ENCODE measurements around the gene GAB1. TPM values are rescaled to one million over a fixed set of nuclear protein-coding genes. Genes with fewer than 3 reads are reported as not detected.
"Not testable (repeated sequence)": the region's sequence is repeated elsewhere in the genome, so short reads cannot be mapped to it uniquely, and the experiment has no call there.

GAB1 gene
- total RNA-seq, 1 donor from 2014 or later = 1.4 TPM

GRCh38 chr4:143344041-143344440, 7.4 kb downstream of the GAB1 start:
- Mint-ChIP-seq H3K36me3 (ENCODE audit: low read depth) (no peaks in the 10 kb centered on the region), H3K27ac (no peak overlapping the region), H3K27me3 (ENCODE audit: insufficient read depth) (peaks cover 25% of the 10 kb centered on the region), H3K4me1 (ENCODE audit: low read depth) (no peaks in the 10 kb centered on the region), H3K4me3 (no peak overlapping the region), H3K9me3 (no peaks in the 10 kb centered on the region)
- DNase-seq (ENCODE audit: low spot score) = no peak
- intact Hi-C loops (cut with micrococcal nuclease) = no loop called here

GRCh38 chr4:143344774-143345173, 8.1 kb downstream of the GAB1 start:
- intact Hi-C loops (cut with micrococcal nuclease) = no loop called here
- Mint-ChIP-seq H3K9me3 (no peaks in the 10 kb centered on the region), H3K4me3 (no peak overlapping the region), H3K27me3 (ENCODE audit: insufficient read depth) (peaks cover 18% of the 10 kb centered on the region), H3K27ac (no peak overlapping the region), H3K36me3 (ENCODE audit: low read depth) (no peaks in the 10 kb centered on the region), H3K4me1 (ENCODE audit: low read depth) (no peaks in the 10 kb centered on the region)
- no peak for DNase-seq (ENCODE audit: low spot score)

- intact Hi-C loops (cut with micrococcal nuclease) = no loop called here
- Mint-ChIP-seq H3K4me1 (ENCODE audit: low read depth) (no peaks in the 10 kb centered on the region), H3K27ac (no peak overlapping the region), H3K9me3 (no peaks in the 10 kb centered on the region), H3K4me3 (no peak overlapping the region), H3K36me3 (ENCODE audit: low read depth) (no peaks in the 10 kb centered on the region), H3K27me3 (ENCODE audit: insufficient read depth) (peaks cover 13% of the 10 kb centered on the region)
- no peak for DNase-seq (ENCODE audit: low spot score)
Measured at GRCh38 chr4:143345356-143345755, 8.7 kb downstream of the GAB1 start.

DNA sequence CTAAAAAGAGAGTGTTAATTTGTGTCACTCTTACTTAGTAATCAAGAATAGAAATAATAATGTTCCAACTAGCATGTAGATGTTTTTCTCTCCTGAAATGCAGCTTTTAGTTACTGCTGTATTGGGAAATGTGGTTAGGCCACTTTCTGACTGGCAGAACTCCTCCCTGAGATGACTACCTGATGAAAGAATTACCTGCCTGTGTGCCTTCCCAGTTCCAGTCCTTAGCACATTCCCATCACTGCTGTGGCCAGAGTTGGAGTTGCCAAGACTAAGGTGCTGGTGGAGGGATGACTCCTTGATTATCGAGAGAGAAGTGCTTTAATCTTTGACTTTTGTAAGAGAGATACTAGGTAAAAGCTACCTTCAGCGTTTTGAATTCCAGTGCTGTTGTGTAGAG, 9.5 kb downstream of the GAB1 start:
- no peak overlapping the region for H3K4me3 Mint-ChIP-seq
- peaks cover 13% of the 10 kb centered on the region for H3K27me3 Mint-ChIP-seq (ENCODE audit: insufficient read depth)

GRCh38 chr4:143347484-143348111, 10.9 kb downstream of the GAB1 start:
- H3K4me1 Mint-ChIP-seq (ENCODE audit: low read depth) = no peaks in the 10 kb centered on the region
- no peak overlapping the region for H3K4me3 Mint-ChIP-seq
- no peak overlapping the region for H3K27ac Mint-ChIP-seq
- H3K9me3 Mint-ChIP-seq = no peaks in the 10 kb centered on the region
- DNase-seq (ENCODE audit: low spot score) = no peak
- intact Hi-C loops (cut with micrococcal nuclease) = no loop called here
- peaks cover 9% of the 10 kb centered on the region for H3K27me3 Mint-ChIP-seq (ENCODE audit: insufficient read depth)
- H3K36me3 Mint-ChIP-seq (ENCODE audit: low read depth) = no peaks in the 10 kb centered on the region

More for the DNA sequence above, 9.5 kb downstream of the GAB1 start:
- Mint-ChIP-seq H3K4me1 (ENCODE audit: low read depth) (no peaks in the 10 kb centered on the region), H3K27ac (no peak overlapping the region), H3K9me3 (no peaks in the 10 kb centered on the region), H3K36me3 (ENCODE audit: low read depth) (no peaks in the 10 kb centered on the region)
- intact Hi-C loops (cut with micrococcal nuclease) = no loop called here
- DNase-seq (ENCODE audit: low spot score) = no peak

- intact Hi-C loops (cut with micrococcal nuclease) = no loop called here
- no peaks in the 10 kb centered on the region for H3K4me1 Mint-ChIP-seq (ENCODE audit: low read depth)
- H3K4me3 Mint-ChIP-seq = no peak overlapping the region
- H3K9me3 Mint-ChIP-seq = no peaks in the 10 kb centered on the region
- no peak overlapping the region for H3K27ac Mint-ChIP-seq
- H3K36me3 Mint-ChIP-seq (ENCODE audit: low read depth) = no peaks in the 10 kb centered on the region
- no peak for DNase-seq (ENCODE audit: low spot score)
- peaks cover 13% of the 10 kb centered on the region for H3K27me3 Mint-ChIP-seq (ENCODE audit: insufficient read depth)
Measured at GRCh38 chr4:143348233-143349077, 11.8 kb downstream of the GAB1 start.

DNA sequence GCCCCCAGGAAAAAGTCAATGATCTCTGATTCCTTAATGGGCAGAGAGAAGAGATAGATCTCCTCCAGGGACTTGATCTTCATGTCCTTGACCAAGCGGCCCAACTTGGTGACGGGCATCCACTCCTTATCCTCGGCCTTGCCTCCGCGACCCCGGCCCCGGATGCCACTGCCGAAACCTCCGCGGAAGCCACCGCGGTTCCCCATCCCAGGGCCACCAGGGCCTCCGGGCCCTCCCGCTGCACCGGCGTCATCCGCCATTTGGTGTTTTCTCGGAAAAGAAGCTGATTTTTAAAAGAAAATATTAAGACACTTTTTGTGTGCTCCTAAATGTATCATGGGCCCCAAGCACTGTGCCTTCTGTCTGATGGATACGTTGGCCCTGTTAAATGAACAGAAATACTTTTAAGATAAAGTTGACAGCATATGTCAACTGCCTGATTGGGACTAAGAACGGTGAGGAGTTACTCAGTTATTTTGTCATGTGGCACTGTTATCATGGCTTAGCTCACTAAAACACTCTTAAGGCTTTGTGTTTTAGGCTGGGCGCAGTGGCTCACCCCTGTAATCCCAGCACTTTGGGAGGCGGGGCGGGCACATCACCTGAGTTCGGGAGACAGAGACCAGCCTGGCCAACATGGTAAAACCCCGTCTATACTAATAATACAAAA, 13.3 kb downstream of the GAB1 start:
- H3K27me3 Mint-ChIP-seq (ENCODE audit: insufficient read depth) = peaks cover 18% of the 10 kb centered on the region
- not testable (repeated sequence) for H3K27ac Mint-ChIP-seq; H3K4me1 Mint-ChIP-seq (ENCODE audit: low read depth); H3K9me3 Mint-ChIP-seq; DNase-seq (ENCODE audit: low spot score); H3K4me3 Mint-ChIP-seq; H3K36me3 Mint-ChIP-seq (ENCODE audit: low read depth)
- intact Hi-C loops (cut with micrococcal nuclease) = loop anchor here (10.0 kb wide), 1 partner anchor 945 kb away; no protein-coding TSS in a partner anchor

DNA sequence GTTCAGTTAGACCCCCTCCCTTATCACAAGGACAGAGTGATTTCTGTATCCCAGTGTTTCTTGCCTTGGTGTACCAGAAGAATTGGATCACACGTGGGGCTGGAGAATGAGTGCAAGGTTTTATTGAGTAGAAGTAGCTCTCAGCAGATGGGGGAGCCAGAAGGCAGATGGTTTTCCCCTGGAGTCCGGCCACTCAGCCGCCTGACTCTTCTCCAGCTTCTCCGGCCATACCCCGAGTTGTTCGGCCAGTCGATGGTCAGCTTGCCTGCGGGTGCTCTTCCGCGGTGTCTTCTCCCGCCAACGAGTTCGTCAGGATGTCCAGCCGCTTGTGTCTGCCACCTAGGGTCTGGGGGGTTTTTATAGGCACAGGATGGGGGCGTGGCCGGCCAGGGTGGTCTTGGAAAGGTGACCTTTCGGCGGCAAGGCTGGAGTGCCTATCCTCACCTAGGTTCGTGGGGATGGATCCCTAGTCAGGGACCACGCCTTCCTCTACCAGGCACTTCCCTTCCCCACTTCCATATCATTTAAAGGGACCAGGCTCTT, 14.5 kb downstream of the GAB1 start:
- H3K9me3 Mint-ChIP-seq = no peaks in the 10 kb centered on the region
- H3K27me3 Mint-ChIP-seq (ENCODE audit: insufficient read depth) = peaks cover 18% of the 10 kb centered on the region
- DNase-seq (ENCODE audit: low spot score) = no peak
- no peaks in the 10 kb centered on the region for H3K4me1 Mint-ChIP-seq (ENCODE audit: low read depth)
- intact Hi-C loops (cut with micrococcal nuclease) = loop anchor here (10.0 kb wide), 1 partner anchor 946 kb away; no protein-coding TSS in a partner anchor
- no peak overlapping the region for H3K27ac Mint-ChIP-seq
- H3K36me3 Mint-ChIP-seq (ENCODE audit: low read depth) = no peaks in the 10 kb centered on the region
- no peak overlapping the region for H3K4me3 Mint-ChIP-seq

GRCh38 chr4:143351774-143352451, 15.2 kb downstream of the GAB1 start:
- Mint-ChIP-seq H3K4me1 (ENCODE audit: low read depth) (no peaks in the 10 kb centered on the region), H3K27ac (no peak overlapping the region), H3K9me3 (no peaks in the 10 kb centered on the region), H3K4me3 (no peak overlapping the region), H3K36me3 (ENCODE audit: low read depth) (no peaks in the 10 kb centered on the region), H3K27me3 (ENCODE audit: insufficient read depth) (peaks cover 18% of the 10 kb centered on the region)
- no peak for DNase-seq (ENCODE audit: low spot score)
- intact Hi-C loops (cut with micrococcal nuclease) = loop anchor here (10.0 kb wide), 1 partner anchor 947 kb away; no protein-coding TSS in a partner anchor

DNA sequence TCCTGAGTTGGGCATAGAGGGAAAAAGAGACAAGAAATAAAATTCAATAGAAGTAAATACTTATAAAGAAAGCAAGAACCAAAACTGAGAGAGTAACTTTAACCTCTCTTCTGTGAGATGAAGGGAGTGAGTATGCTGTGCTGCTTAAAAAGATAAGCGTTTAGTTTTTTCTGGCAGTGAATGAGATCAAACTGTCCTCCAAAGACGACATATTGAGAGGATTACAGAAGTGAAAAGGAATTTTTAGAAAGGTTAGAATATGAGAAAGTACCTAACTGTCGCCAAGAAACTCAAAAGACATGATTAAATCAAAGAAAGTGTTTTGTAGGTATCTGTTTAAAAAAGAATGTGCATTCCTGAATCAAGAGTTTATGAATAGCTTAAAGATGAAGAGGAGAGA, 16.0 kb downstream of the GAB1 start:
- DNase-seq (ENCODE audit: low spot score) = no peak
- H3K36me3 Mint-ChIP-seq (ENCODE audit: low read depth) = no peaks in the 10 kb centered on the region
- H3K27me3 Mint-ChIP-seq (ENCODE audit: insufficient read depth) = peaks cover 18% of the 10 kb centered on the region
- no peak overlapping the region for H3K4me3 Mint-ChIP-seq
- no peak overlapping the region for H3K27ac Mint-ChIP-seq
- intact Hi-C loops (cut with micrococcal nuclease) = loop anchor here (10.0 kb wide), 1 partner anchor 948 kb away; no protein-coding TSS in a partner anchor
- no peaks in the 10 kb centered on the region for H3K4me1 Mint-ChIP-seq (ENCODE audit: low read depth)
- no peaks in the 10 kb centered on the region for H3K9me3 Mint-ChIP-seq

DNA sequence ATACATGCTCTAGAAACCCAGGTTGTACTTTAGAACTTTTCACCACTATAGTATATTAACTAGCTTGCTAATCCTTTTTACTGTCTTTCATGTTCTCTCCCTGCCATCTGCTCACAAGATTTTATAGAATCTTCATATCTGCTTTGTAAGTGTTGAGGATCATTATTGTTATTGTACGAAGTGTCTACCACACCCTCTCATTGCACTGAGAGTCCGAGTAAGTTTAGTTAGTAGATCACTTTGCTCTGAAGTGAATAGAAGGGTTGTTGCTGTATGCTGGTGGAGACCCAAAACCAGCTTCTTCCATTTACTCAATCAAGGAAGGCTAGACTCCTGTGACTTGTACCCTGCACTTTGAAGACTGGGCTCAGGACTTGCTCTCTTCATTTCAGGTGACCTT, 17.1 kb downstream of the GAB1 start:
- H3K27ac Mint-ChIP-seq = no peak overlapping the region
- H3K4me1 Mint-ChIP-seq (ENCODE audit: low read depth) = peaks cover 4% of the 10 kb centered on the region
- H3K36me3 Mint-ChIP-seq (ENCODE audit: low read depth) = no peaks in the 10 kb centered on the region
- no peak overlapping the region for H3K4me3 Mint-ChIP-seq
- intact Hi-C loops (cut with micrococcal nuclease) = loop anchor here (10.0 kb wide), 1 partner anchor 949 kb away; no protein-coding TSS in a partner anchor
- H3K27me3 Mint-ChIP-seq (ENCODE audit: insufficient read depth) = peaks cover 18% of the 10 kb centered on the region
- no peak for DNase-seq (ENCODE audit: low spot score)
- peaks cover under 1% of the 10 kb centered on the region for H3K9me3 Mint-ChIP-seq

GRCh38 chr4:143354990-143355389, 18.3 kb downstream of the GAB1 start:
- no peak overlapping the region for H3K4me3 Mint-ChIP-seq
- H3K27ac Mint-ChIP-seq = no peak overlapping the region
- DNase-seq (ENCODE audit: low spot score) = no peak
- H3K4me1 Mint-ChIP-seq (ENCODE audit: low read depth) = peaks cover 16% of the 10 kb centered on the region
- intact Hi-C loops (cut with micrococcal nuclease) = loop anchor here (10.0 kb wide), 1 partner anchor 950 kb away; no protein-coding TSS in a partner anchor
- H3K27me3 Mint-ChIP-seq (ENCODE audit: insufficient read depth) = peaks cover 18% of the 10 kb centered on the region
- peaks cover 11% of the 10 kb centered on the region for H3K9me3 Mint-ChIP-seq
- H3K36me3 Mint-ChIP-seq (ENCODE audit: low read depth) = peaks cover 6% of the 10 kb centered on the region

Measured in activated T-helper 1 cell treated with anti-CD3 and anti-CD28 coated beads, Interleukin-12 subunit alpha, Interleukin-12 subunit beta, Interleukin-2, Interleukin-4 antibody, amounts not matched to agents 30 ng/mL and 10 ng/mL and 1 ng/mL, durations not matched to agents 14 hours and 24 hours and 36 hours (primary cell).